HG03575 (cell line): ENCODE data around the gene SERPINA1.
"Not testable (repeated sequence)": the region's sequence is repeated elsewhere in the genome, so short reads cannot be mapped to it uniquely, and the experiment has no call there.

Experiments
- ATAC-seq: cut with Tn5 transposase; IDR thresholded peaks from one replicate; pipeline ENCODE4 v1.9.1; 2021; ENCODE audit not compliant: unreplicated experiment, insufficient number of reproducible peaks, low FRiP score; ENCODE audit errors: extremely low read depth

Gene SERPINA1

DNA sequence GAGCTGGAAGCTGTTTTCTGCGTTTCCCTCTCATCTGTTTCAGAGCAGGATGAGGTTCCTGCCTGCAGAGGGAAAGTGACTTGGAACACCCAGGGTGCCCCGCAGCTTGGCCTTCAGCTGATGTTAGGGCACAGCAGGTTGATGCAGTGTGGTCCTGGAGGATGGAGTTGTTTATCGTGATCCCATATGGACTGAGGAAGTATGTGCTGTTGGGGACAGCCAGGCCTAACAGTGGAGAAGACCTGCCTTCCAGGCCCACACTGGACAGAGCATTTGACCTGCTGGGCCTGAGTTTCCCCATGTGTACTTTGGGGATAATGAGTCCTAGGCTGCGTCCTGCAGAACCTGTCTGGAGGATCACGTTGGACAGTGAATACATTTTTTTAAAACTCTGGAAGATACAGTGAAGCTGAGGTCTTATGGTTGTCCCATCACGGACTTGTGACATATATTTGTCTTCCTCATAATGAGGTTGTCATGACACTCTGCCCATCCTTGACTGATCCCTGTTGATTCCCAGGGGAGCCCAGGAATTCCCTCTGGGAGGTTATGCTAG is 12.8 kb downstream of the SERPINA1 start:
- no peak for ATAC-seq

DNA sequence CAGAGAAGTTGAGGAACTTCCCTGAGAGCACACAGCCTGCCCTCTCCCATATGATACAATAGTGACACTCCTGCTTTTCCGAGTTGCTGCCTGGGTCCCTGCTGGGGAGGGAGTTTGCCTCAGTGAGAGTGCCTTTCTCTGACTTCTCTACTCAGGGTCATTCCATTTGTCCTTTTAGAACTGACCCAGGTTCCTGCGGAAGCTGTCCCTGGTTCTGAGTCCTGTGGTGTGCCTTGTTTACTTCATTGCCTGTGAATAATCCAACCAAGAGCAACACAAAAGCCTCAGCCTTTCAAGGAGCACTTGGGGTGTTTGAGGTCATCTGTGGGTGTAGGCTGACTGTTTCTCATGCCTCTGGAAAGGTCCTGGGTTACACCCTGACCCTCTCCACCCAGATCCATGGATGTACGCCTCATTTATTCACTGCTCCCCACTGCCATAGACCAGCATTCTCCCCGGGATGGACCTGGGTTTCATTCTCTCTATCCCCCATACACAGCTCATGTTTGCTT is 13.6 kb downstream of the SERPINA1 start:
- no peak for ATAC-seq

DNA sequence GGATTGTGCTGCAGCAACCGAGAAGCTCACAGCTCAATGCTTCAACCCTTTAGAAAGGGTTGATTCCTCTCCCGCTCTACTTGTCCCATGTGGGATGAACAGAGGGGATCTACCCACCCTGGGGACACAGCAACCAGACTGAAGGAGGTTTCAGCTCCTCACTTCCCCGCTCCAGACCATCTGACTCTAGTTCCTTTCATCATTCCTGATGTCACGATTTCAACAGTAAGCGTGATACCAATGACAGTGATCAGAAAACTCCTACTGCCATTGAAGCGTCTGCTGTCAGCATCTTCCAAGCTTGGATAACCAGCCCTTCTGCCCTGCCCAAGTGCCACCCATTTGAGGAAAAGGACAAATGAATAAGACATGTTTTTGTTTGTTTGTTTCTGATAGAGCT is 14.3 kb downstream of the SERPINA1 start:
- no peak for ATAC-seq

DNA sequence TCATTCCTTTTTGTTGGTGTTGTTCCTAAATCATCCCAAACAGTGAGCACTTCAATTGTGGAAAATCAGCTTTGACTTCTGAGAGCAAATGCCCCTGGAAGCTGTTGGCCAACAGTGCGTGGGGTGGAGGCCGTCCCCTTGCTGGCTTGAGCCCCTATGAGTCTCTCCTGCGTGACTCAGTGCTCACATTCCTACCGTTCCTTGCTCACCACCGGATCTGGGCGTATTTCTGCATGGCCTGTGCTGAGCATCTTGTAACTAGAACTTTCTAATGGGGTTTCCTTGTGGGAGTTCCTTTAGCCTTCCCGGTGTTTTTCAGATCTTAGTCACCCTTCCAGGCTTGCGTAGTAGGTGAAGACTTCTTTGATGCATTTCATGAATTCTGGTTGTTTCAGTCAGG is 14.7 kb downstream of the SERPINA1 start:
- no peak for ATAC-seq

DNA sequence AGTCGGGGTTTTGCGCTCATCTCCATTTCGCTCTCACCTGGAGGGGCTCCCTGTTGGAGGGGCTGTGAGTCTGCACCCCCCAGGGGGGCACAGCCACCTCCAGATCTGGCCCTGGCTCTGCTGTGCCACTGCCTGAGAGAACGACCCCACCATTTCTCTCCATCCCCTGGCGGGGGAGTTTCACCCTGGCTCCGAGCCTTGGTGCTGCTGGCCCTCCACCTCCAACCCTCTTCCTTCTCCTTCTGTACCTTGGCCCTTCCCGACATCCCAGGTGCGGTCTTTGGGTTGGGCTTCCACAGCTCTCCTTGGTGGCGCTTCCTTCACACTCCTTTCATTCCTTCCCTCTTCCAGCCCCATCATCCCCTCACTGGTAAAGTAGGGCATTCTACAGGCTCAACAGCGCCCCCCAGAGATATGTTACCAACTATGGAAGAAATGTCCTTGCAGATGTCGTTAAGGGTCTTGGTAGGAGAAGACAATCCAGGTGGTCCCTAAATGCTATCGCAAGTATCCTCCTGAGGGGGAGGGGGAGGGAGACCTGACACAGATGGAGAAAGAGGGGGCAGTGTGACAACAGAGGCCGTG is 16.3 kb downstream of the SERPINA1 start:
- ATAC-seq = no peak

DNA sequence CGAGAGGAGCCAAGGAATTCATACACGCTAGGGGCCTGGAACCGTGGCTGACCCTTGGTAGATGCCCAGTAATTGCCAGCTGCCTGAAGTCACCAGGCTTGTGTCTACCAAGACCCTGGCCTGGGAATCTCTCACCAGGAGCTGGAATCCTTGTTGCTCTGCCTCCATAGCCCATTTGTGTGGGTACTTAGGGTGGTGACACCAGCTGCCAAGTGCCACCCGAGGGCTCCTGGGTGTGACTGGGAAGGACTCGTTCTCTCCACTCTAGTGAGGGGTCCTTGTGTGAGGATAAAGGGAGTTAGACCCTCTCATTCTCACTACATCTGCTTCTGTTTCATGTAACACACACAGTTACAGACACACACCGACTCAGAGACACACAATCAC is 17.9 kb downstream of the SERPINA1 start:
- ATAC-seq = no peak

DNA sequence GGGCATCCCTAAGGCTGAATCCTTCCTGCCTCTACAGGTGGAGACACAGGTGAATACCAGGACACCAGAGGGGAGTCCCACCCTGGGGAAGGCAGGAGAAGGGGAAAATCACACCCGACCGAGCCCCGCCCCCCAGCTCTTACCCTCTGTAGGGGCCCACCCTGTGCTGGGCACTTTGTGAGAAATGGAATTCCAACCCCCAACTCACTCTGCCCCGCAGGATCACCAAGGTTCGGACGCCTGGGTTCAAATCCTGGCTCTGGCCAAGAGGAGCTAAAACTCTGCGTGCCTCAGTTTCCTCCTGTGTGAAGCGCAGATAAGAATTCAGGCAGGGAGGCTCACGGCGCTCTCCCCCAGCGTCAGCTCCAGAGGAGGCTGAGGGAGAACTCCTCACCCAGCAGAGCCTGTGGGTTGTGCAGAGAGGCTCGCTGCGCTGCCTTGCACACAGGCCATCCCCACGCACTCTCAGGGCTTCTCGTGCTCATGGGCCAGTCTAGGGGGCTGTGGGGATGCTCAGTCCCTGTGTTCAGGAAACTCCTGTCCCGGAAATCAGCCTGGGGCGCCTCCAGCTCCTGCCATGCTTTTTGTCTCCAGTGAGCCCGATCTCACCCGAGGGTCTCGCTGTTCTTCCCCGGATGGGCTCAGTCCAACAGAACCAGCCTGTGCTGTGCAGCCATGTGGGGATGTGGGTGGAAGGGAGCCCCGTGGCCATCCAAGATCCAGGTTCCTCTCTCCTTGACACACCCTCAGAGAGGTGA is 18.5 kb downstream of the SERPINA1 start:
- not testable (repeated sequence) for ATAC-seq

DNA sequence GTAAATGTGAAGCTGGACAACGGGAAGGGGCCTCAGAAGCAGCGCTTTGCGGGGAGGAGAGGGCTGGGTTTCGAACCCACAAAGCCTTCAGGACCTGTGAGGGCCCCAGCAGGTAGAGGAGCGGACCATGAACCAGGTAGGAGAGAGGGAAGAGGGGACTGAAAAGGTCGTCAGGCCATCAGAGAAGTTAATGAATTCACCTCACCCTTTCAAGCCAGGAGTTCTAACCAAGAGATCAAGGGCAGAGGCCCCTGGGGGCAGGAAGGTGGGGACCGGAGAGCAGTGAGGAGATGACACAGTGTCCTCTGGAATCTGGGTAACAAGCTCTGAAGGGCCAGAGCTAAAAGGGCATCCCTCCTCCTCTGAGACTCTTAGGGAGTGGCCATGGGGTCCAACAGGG is 19.4 kb downstream of the SERPINA1 start:
- no peak for ATAC-seq

DNA sequence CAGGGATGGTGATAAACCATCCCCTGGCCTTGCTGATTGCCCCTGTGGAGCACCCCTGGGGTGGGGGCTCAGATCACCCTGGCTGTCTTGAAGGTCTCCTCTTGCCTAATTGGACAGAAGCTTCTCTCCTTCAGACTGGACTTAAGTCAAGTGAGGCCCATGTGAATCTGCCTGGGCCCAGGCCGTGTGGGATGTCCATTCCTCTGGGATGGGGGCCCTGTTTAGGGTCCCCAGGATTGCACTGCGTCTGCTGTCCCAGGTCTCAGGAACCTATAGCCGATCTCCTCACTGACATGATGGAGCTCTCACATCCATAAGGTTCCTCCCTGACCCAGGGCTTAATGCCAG is 20.2 kb downstream of the SERPINA1 start:
- ATAC-seq = no peak

DNA sequence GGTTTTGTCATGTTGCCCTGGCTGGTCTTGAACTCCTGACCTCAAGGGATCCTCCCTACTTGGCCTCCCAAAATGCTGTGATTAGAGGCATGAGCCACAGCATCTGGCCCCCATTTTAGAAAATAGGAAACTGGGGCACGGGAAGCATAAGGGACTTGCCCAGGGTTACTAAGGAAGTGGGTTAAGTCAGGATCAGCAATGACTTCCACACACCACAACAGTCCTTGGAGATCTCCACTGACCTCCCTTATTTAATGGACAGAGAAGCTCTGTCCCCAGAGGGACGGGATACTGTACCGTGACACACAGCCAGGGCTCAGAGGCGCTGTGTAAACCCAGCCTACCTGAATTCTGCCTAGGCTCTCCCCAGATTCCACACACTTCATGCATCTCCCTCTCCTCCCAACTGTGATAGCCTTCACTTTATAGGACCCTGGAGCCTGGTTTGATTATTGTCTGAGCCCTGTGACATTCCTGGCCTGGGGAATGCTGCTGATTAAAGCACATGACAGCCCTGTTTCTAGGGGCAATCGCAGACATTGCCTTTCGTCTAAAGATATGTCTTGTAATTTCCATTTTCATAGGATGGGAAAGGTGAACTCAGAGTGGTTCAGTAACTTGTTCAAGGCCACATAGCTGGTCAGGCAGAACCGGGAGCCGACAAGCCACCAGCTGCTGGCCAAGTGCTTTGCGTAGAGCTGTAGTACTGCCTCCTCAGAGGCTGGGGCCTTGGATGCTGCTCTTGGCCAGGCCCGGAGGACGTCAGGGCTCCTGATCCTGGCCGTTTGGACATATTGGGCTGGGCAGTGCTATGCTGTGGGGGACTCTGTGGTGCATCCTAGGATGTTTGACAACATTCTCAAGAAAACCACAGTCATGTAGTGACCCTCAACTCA is 20.8 kb downstream of the SERPINA1 start:
- ATAC-seq = no peak

DNA sequence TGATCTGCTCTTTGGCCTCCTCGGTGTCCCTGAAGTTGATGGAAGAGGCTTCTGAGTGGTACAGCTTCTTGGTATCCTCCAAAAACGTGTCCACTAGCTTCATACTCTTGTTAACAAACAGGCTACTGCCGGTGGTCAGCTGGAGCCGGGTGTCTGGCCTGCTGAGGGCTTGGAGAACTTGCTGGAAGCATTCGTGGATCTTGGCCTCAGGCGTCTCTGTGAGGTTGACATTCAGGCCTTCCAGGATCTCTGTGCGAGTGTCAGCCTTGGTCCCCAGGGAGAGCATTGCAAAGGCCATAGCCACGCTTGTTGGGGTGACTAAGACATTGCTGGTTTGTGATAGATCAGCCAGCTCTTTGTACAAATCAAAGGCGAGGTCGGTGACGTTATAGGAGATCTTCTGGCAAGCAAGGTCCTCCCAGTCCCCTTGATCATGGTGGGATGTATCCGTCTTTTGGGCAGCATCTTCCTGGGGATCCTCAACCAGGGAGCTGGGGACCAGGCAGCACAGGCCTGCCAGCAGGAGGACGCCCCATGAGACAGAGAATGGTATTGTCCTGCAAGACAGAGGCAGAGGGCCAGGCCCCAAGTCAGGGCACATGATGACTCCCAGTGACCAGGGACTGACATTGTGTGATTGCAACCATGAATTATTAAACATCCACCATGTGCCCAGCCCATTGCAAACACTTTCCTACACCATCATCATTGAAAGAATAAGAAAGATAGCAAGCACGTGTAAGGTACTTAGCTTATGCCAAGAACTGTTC is 22.1 kb downstream of the SERPINA1 start, which contains the start of gene SERPINA2:
SERPINA2 (minus strand) TSS at position 553 of the 770 bp plus-strand sequence.
- ATAC-seq = no peak

DNA sequence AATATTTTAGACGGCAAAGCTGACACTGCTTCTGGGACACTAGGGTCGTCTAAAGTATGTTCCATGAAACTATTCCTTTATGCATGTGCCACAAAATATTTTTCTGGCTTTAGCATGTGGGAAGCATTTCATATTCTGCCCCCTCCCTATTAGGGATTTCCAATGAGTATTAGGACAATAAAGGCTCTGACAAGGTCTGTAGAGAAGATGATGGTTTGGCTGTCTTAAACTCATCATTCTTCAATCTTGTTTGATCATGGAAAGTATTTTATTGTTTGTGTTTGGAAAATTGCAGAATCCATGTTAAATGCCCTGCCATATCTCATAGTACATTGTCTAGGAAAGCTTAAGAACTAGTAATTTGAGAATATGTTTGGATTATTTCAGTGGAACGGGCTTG is 22.8 kb downstream of the SERPINA1 start:
- no peak for ATAC-seq

DNA sequence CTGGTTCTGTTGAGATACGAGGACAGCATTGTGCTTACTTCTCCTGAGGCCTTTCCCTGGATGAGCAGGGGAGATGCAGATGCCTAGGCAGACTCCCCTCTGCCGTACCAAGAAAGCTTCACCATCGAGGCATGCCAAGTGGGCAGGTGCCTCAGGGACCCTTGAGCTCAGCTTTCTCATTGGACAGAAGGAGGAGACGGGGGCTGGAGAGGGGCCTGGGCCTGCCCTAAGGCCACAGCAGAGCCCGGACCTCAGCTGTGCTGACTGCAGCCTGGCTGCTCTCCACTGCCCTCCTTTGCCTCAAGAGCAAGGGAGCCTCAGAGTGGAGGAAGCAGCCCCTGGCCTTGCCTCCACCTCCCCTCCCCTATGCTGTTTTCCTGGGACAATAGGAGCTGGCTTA is 23.4 kb downstream of the SERPINA1 start:
- no peak for ATAC-seq

DNA sequence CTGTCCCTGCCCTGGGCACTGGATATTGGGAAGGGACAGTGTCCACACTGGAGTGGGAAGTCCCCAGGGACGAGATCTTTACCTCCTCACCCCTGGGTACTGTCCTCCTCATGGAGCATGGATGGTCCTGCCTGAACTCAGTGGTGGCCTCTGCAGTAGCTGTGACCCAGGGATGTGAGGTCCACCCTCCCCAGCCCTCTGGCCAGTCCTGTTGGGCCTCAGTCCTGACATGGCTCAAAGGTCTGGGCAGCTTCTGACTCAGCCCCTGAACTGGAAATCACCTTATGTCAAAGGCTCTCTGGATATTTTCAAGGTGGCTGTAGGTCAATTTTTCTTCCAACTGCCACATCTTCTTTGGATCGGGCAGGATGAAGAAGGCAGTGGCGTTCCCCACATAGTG is 24.4 kb downstream of the SERPINA1 start:
- no peak for ATAC-seq

DNA sequence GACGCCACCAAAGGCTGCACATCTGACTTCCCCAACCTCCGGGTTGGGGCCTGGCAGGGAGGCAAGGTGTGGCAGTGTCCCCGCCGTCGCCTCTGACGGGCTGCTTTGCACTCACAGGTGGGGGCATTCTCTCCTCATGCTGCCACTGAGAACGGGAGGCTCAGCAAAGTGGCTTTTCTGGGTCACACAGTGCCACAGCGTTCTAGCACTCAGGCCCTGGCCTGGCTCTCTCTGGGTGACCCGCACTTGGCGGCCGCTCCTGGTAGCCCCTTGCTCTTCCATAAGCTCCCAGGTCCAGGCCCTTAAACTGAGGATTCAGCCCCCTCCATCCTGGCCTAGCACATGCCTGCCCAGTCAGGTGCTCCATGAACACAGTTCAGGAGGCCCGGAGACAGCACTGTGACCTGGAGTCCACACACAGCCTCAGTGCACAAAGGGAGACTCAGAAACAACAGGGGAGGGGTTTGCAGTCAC is 25.2 kb downstream of the SERPINA1 start:
- no peak for ATAC-seq

DNA sequence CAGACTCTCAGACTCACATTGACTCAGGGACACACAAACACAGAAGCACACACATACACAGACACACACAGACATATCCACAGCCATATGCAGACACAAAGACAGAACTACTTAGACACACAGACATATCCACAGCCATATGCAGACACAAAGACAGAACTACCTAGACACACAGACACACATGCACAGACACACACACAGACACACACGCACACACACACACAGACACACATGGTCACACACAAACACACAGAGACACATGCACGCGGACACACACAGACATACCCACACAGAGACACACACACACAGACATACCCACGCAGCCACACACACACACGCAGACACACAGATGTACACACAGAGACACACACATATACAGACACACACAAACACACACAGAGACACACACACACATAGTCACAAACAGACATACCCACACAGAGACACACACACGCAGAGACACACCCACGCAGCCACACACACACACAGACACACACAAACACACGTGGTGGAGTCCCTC is 25.7 kb downstream of the SERPINA1 start:
- no peak for ATAC-seq

DNA sequence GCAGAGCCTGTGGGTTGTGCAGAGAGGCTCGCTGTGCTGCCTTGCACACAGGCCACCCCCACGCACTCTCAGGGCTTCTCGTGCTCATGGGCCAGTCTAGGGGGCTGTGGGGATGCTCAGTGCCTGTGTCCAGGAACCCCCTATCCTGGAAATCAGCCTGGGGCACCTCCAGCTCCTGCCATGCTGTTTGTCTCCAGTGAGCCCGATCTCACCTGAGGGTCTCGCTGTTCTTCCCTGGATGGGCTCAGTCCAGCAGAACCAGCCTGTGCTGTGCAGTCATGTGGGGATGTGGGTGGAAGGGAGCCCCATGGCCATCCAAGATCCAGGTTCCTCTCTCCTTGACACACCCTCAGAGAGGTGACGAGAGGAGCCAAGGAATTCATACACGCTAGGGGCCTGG is 26.7 kb downstream of the SERPINA1 start:
- no peak for ATAC-seq

DNA sequence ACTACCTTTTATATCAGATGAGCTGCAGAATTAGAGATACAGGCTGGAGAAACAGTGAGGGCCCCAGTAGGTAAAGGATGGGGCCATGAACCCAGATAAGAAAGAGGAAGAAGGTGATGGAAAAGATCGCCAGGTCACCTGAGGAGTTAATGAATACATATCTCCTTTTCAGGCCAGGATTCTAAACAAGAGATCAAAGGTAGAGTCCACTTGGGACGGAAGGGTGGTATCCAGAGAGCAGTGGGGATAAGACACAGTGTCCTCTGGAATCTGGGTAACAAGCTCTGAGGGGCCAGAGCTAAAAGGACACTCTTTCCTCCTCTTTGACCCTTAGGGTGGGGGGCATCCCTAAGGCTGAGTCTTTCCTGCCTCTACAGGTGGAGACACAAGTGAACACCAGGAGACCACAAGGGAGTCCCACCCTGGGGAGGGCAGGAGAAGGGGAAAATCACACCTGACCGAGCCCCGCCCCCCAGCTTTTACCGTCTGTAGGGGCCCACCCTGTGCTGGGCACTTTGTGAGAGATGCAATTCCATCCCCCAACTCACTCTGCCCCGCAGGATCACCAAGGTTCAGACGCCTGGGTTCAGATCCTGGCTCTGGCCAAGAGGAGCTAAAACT is 27.3 kb downstream of the SERPINA1 start:
- ATAC-seq = no peak
